Activated CD8-positive, alpha-beta memory T cell treated with anti-CD3 and anti-CD28 coated beads, Interleukin-2, amount 10 ng/mL, durations not matched to agents 7 days and 5 days (primary cell): ENCODE data around the gene CSNK1A1L. TPM values are rescaled to one million over a fixed set of nuclear protein-coding genes. Genes with fewer than 3 reads are reported as not detected.
A peak's percentile ranks its signal among the peaks of the same experiment; 100 is the strongest.
"Not testable (repeated sequence)": the region's sequence is repeated elsewhere in the genome, so short reads cannot be mapped to it uniquely, and the experiment has no call there.

Source experiments
- ATAC-seq: fragments of 150-1000 bp; cut with Tn5 transposase; one replicate; pipeline ENCODE4 v1.10.0; 2021; ENCODE audit warnings: moderate library complexity
- CTCF ChIA-PET: fragments of 350-600 bp; sonication (Branson Sonifier 250); formaldehyde crosslinking; loops from one replicate; lab custom pipeline; 2021; ENCODE audit warnings: antibody characterized with exemption; lab: Charles Lee
- DNase-seq: peaks from one replicate; pipeline ENCODE4 v3.0.0-alpha.2; 2020
- H3K27ac Mint-ChIP-seq: one replicate; pipeline ENCODE4 v1.8.0; 2021; ENCODE audit warnings: mild to moderate bottlenecking, mixed read lengths
- H3K27me3 Mint-ChIP-seq: one replicate; pipeline ENCODE4 v1.8.0; 2021; ENCODE audit warnings: mixed read lengths
- H3K36me3 Mint-ChIP-seq: one replicate; pipeline ENCODE4 v1.8.0; 2021; ENCODE audit warnings: mild to moderate bottlenecking, mixed read lengths
- H3K4me1 Mint-ChIP-seq: one replicate; pipeline ENCODE4 v1.8.0; 2021; ENCODE audit warnings: mixed read lengths
- H3K4me3 Mint-ChIP-seq: one replicate; pipeline ENCODE4 v1.8.0; 2021; ENCODE audit warnings: mild to moderate bottlenecking, moderate library complexity, mixed read lengths
- H3K9me3 Mint-ChIP-seq: one replicate; pipeline ENCODE4 v1.8.0; 2022; ENCODE audit warnings: low read depth, mixed read lengths
- total RNA-seq, 2 experiments: library from RNA; stranded (reverse); gene quantifications; one replicate each; pipeline ENCODE4 v1.2.3, GENCODE V29; 2021

CSNK1A1L gene
- total RNA-seq, 2 experiments from 2014 or later = not detected

DNA sequence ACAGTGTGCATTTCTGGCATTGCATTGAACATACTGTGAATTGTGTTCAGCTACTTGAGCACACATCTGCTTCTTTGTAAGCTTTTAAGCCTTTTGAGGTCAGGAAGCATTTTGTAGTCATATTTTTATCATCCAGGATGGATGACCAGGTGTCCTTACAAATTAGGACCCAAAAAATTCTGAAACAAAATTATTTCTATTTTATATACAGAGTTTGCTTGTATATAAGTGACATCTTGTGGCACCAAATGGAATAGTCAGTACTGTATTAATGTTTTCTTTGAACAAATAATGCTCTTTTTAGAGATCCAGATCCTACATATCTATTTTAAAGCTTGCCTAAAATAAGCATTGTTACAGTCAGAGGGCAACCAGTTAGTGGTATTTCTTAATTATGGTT is 36.5 kb downstream of the CSNK1A1L start:
- DNase-seq (no peak), ATAC-seq (no peak)
- Mint-ChIP-seq H3K4me3 (no peak overlapping the region), H3K36me3 (no peaks in the 10 kb centered on the region), H3K4me1 (no peaks in the 10 kb centered on the region), H3K9me3 (no peaks in the 10 kb centered on the region), H3K27ac (no peak overlapping the region), H3K27me3 (peaks cover 7% of the 10 kb centered on the region)
- CTCF ChIA-PET = interaction anchor here (1.7 kb wide), 1 partner anchor 211 kb away, joined by 3 read pairs; no protein-coding TSS in a partner anchor

DNA sequence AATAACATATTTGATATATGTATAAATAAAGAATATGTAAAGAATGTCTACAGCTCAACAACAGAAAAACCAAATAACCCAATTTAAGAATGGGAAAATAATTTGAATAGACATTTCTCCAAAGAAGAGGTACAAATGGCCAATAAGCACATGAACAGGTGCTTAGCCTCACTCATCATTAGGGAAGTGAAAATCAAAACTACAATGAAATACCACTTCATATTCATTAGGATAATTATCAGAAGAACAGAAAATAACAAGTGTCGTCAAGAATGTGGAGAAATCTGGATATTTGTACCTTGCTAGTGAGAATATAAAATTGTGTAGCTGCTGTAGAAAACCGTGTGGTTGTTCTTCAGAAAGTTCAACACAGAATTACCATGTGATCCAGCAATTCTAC is 37.6 kb downstream of the CSNK1A1L start:
- Mint-ChIP-seq H3K27ac (no peak overlapping the region), H3K27me3 (peaks cover 13% of the 10 kb centered on the region), H3K36me3 (no peaks in the 10 kb centered on the region), H3K9me3 (no peaks in the 10 kb centered on the region), H3K4me3 (no peak overlapping the region), H3K4me1 (no peaks in the 10 kb centered on the region)
- no peak for DNase-seq
- no peak for ATAC-seq
- CTCF ChIA-PET = interaction anchor here (1.1 kb wide), 1 partner anchor 210 kb away, joined by 3 read pairs; no protein-coding TSS in a partner anchor

DNA sequence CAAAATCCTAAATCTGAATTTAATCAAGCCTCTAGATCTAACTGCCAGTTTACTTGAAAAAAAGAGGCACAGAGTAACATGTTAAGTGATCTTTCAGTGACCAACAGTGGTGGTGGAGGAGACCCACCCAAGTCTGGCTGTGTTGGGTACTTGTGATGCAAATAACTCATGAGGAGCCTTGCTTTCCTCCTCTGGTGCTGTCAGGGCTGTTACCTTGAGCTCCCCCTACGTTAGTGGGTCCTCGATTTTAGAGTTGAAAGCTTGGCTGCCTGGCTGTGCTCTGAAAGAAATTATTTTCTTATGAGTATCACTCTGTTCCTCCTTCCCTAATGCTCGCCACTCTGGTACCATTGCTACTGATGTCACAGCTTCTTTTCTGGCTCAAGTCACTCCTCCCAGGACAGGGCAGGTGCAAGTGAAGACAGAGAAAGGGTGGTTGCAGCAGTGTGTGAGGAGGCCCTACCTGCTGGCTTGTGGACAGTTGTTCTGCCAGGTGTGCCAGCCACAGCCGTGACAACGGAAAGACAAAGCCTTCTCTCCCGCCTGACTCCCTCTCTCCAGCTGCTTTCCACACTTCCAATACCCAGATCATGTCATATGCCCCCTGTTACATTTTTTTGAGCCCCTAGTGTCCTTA is 39.5 kb downstream of the CSNK1A1L start:
- no peaks in the 10 kb centered on the region for H3K4me1 Mint-ChIP-seq
- H3K4me3 Mint-ChIP-seq = no peak overlapping the region
- peaks cover 16% of the 10 kb centered on the region for H3K27me3 Mint-ChIP-seq
- ATAC-seq (no peak), DNase-seq (no peak)
- CTCF ChIA-PET = no interaction called here
- no peaks in the 10 kb centered on the region for H3K9me3 Mint-ChIP-seq
- no peaks in the 10 kb centered on the region for H3K36me3 Mint-ChIP-seq
- H3K27ac Mint-ChIP-seq = no peak overlapping the region

GRCh38 chr13:37059848-37060192 is 45.6 kb downstream of the CSNK1A1L start:
- CTCF ChIA-PET = no interaction called here
- DNase-seq (no peak), ATAC-seq (no peak)
- Mint-ChIP-seq H3K36me3 (peaks cover 22% of the 10 kb centered on the region), H3K4me1 (peaks cover 24% of the 10 kb centered on the region), H3K27ac (peak overlapping the region; percentile 97), H3K4me3 (peak overlapping the region; percentile 92), H3K27me3 (peaks cover 15% of the 10 kb centered on the region), H3K9me3 (no peaks in the 10 kb centered on the region)

DNA sequence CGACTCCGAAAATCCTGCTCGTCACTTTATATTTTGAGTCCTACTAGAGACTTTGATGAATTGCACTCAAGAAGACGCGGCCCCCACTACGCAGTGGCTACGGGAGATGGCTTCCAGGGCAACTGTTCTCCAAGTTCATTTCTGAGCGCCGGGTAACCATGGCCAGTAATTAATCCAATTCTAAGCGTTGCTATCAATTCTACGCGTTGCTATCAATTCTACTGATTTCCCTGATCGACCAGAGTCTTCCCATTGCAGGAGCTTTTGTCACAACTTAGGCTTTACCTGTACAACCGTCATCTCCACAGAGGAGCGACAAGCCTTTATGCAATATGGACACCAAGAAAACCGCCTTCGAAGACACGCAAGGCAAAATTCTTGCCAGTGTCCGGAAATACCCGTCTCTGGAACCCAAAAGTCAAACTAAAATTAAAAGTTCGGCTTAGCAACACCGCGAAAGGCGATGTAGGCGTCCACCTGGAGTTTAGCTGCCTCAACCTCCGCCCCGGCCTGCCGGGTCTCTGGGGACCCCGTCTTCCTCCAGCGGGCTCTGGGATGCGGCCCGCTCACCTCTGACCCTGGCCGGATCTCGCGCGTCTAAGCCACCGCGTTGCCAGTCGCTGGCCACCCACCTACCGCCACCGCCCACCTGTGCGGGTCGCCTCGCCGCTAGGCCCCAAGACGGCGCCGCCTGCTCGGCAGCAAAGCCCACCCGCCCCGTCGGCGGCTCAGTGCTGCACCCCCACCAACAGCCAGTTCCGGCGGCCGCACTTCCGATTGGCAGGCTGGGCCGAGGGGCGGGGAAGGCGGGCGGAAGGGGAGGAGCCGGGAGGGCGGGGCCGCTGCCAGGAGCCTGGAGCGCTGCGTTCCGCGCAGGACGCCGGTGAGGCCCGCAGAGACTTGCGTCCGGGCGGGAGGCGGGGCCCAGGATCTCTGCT is 46.3 kb downstream of the CSNK1A1L start, which contains the start of gene SUPT20H:
TSS of gene SUPT20H (minus strand) at position 779 of the 938 bp plus-strand sequence. CDS start 8,198 bp downstream, outside the sequence.
- Mint-ChIP-seq H3K27me3 (peaks cover 10% of the 10 kb centered on the region), H3K4me3 (peak within 1 kb of the TSS; percentile 92)

GRCh38 chr13:37056228-37056627 is 49.2 kb downstream of the CSNK1A1L start:
- DNase-seq, H3K4me3 Mint-ChIP-seq, H3K27me3 Mint-ChIP-seq, CTCF ChIA-PET, H3K9me3 Mint-ChIP-seq, H3K27ac Mint-ChIP-seq, ATAC-seq: not testable (repeated sequence)
- Mint-ChIP-seq H3K36me3 (peaks cover 42% of the 10 kb centered on the region), H3K4me1 (peaks cover 43% of the 10 kb centered on the region)

More for the DNA sequence above, 46.3 kb downstream of the CSNK1A1L start, which contains the start of gene SUPT20H:
- peak; percentile 95 for DNase-seq
- Mint-ChIP-seq H3K9me3 (no peaks in the 10 kb centered on the region), H3K4me1 (peaks cover 24% of the 10 kb centered on the region), H3K27ac (peak within 1 kb of the TSS; percentile 97), H3K36me3 (peaks cover 23% of the 10 kb centered on the region)
- CTCF ChIA-PET = no interaction called here
- ATAC-seq = peak; percentile 98

Other genes starting within 250 kb of the CSNK1A1L start
- gene SMAD9, start 185.4 kb downstream of the CSNK1A1L start, total RNA-seq = not detected
- 10 to 100 TPM; 27.3 to 33.0 TPM for gene ALG5, start 106.3 kb downstream of the CSNK1A1L start, total RNA-seq
- 100 to 1,000 TPM; 111 to 128 TPM for gene EXOSC8, start 104.9 kb downstream of the CSNK1A1L start, total RNA-seq
- gene SUPT20H, start 46.0 kb downstream of the CSNK1A1L start, total RNA-seq = 10 to 100 TPM; 71.0 to 78.2 TPM